Esophagus squamous epithelium (tissue), 5 donors: ENCODE data around the gene PLEK2. TPM values are rescaled to one million over a fixed set of nuclear protein-coding genes. Genes with fewer than 3 reads are reported as not detected.
A peak's percentile ranks its signal among the peaks of the same experiment; 100 is the strongest.

Source experiments
- DNase-seq: peaks from one replicate; lab custom pipeline; 2025; lab: John Stamatoyannopoulos, UW
- H3K27ac ChIP-seq, 4 donors: fragments of 200-600 bp; sonication (generic); one replicate each; pipeline ENCODE4 v1.5.1; 2016 to 2019; ENCODE audit warnings: mild to moderate bottlenecking in 1 of 4
- H3K27me3 ChIP-seq, 4 donors: fragments of 200-600 bp; sonication (generic); 1 replicate in 3 of 4; 2 replicates in 1 of 4; pipeline versions ENCODE4 v1.5.1 to v1.6.0; 2017 to 2021; ENCODE audit warnings: antibody characterized with exemption in 1 of 4
- H3K36me3 ChIP-seq, 3 donors: fragments of 200-600 bp; sonication (generic); one replicate each; pipeline ENCODE4 v1.5.1; 2016 to 2019
- H3K4me1 ChIP-seq, 3 donors: fragments of 200-600 bp; sonication (generic); one replicate each; pipeline ENCODE4 v1.5.1; 2017 to 2019
- H3K4me3 ChIP-seq, 4 donors: fragments of 200-600 bp; sonication (generic); 1 replicate in 3 of 4; 2 replicates in 1 of 4; pipeline ENCODE4 v1.5.1; 2016 to 2019; ENCODE audit warnings: mild to moderate bottlenecking in 2 of 4, moderate library complexity in 1 of 4
- H3K9me3 ChIP-seq, 3 donors: fragments of 200-600 bp; sonication (generic); one replicate each; pipeline ENCODE4 v1.5.1; 2016 to 2019
- CTCF ChIP-seq, 6 experiments: fragments of 450-650 bp in 4 of 6; fragments of 200-600 bp in 2 of 6; sonication (generic) in 2 of 6; IDR thresholded peaks; one replicate each; pipeline ENCODE4 v1.5.1; 2016 to 2019; ENCODE audit warnings: antibody characterized with exemption in 6 of 6, mild to moderate bottlenecking in 4 of 6, moderate library complexity in 4 of 6
- POLR2A ChIP-seq, 4 donors: fragments of 450-650 bp; IDR thresholded peaks; one replicate each; pipeline ENCODE4 v1.6.1; 2017; ENCODE audit warnings: antibody characterized with exemption in 4 of 4, mild to moderate bottlenecking in 4 of 4, moderate library complexity in 3 of 4
- WGBS, 2 donors: methylation state at CpG; one replicate each; pipeline ENCODE4 v1.1.5; 2018; 5-methylcytosine and 5-hydroxymethylcytosine counted together
- intact Hi-C: fragments of 100-400 bp; cut with DNase I; formaldehyde crosslinking; loops from one replicate; pipeline ENCODE4 v1.15.0; 2022
- total RNA-seq, 4 donors: library from RNA; depleted of rRNA; stranded (reverse); fragments of >200 nt; gene quantifications; one replicate each; pipeline ENCODE4 v1.1.0, GENCODE V29; 2016
- donor health status: DM: yes; HTN: yes; CAD: no.

Gene PLEK2
- total RNA-seq, 4 donors from 2014 or later, result 7.6 to 19.9 (median 13.1) TPM

DNA sequence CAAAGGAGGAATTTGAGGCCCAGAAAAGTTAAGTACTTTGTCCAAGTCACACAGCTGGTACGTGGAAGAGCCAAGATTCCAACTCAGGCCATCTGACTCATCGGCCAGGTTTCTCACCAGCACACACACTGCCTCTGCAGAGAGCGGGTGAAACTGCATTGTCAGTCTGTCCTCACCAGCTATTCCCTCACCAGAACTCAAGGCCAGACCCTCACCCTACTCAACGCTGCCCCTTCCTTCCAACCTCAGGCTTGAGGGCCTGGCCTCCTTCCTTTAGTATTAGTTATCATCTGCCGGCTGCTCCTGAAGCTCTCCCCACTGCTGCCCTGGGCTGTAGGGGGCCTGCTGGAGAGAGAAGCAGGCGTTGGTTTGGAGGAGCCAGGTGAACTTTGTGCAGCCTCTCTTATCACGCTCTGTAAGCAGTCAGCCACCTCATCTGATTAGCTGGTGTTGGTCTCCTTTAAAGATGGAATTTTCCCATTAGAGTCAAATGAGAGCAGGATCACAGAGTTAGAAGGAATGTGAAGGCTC lies 16.6 kb upstream of the PLEK2 start:
- DNase-seq, result no peak
- TF ChIP-seq CTCF (IDR thresholded peaks at IDR 0.05), result no peak
- Histone ChIP-seq H3K4me3 (no peak overlapping the region), H3K27ac (no peak overlapping the region), H3K4me1 (peaks cover 3 to 8% (median 4%) of the 10 kb centered on the region in 3 donors), H3K27me3 (peaks cover 0 to 29% (median 0%) of the 10 kb centered on the region in 4 donors), H3K9me3 (no peaks in the 10 kb centered on the region), H3K36me3 (no peaks in the 10 kb centered on the region)
- 66 to 87% methylated on average over 5 to 6 of the region's 7 CpGs for WGBS, 2 donors
- intact Hi-C loops, result loop anchor here (10.0 kb wide), 1 partner anchor 136 kb away; no protein-coding TSS in a partner anchor

- Histone ChIP-seq H3K9me3 (no peaks in the 10 kb centered on the region), H3K27me3 (peaks cover 0 to 29% (median 0%) of the 10 kb centered on the region in 4 donors), H3K4me1 (peaks cover 3 to 8% (median 4%) of the 10 kb centered on the region in 3 donors), H3K27ac (no peak overlapping the region), H3K36me3 (no peaks in the 10 kb centered on the region), H3K4me3 (peak overlapping the region in 1 of 4 donors; percentile 21)
- no peak for DNase-seq
- no peak for TF ChIP-seq POLR2A (IDR thresholded peaks at IDR 0.05)
- TF ChIP-seq CTCF (IDR thresholded peaks at IDR 0.05), result peak; percentile 66 to 88 (median 78)
- 33 to 35% methylated on average over 26 to 30 of the region's 30 CpGs for WGBS, 2 donors
- intact Hi-C loops, result loop anchor here (10.0 kb wide), 1 partner anchor 138 kb away; no protein-coding TSS in a partner anchor
Measured at GRCh38 chr14:67426983-67427606, 15.1 kb upstream of the PLEK2 start.

GRCh38 chr14:67426161-67426560 lies 14.2 kb upstream of the PLEK2 start:
- no peak overlapping the region for H3K4me3 ChIP-seq
- DNase-seq, result no peak
- no peaks in the 10 kb centered on the region for H3K36me3 ChIP-seq
- TF ChIP-seq POLR2A (IDR thresholded peaks at IDR 0.05) (no peak), CTCF (IDR thresholded peaks at IDR 0.05) (no peak)
- no peaks in the 10 kb centered on the region for H3K9me3 ChIP-seq
- H3K4me1 ChIP-seq, result peaks cover 3 to 8% (median 4%) of the 10 kb centered on the region in 3 donors
- H3K27ac ChIP-seq, result no peak overlapping the region
- intact Hi-C loops, result loop anchor here (10.0 kb wide), 1 partner anchor 139 kb away; no protein-coding TSS in a partner anchor
- peaks cover 0 to 29% (median 0%) of the 10 kb centered on the region in 4 donors for H3K27me3 ChIP-seq
- WGBS, 2 donors, result 67 to 83% methylated on average over 8 of the region's 8 CpGs

GRCh38 chr14:67425608-67426007 lies 13.6 kb upstream of the PLEK2 start:
- 77 to 86% methylated on average over 4 of the region's 4 CpGs for WGBS, 2 donors
- no peak for DNase-seq
- H3K4me1 ChIP-seq, result peaks cover 3 to 8% (median 4%) of the 10 kb centered on the region in 3 donors
- H3K36me3 ChIP-seq, result no peaks in the 10 kb centered on the region
- H3K27ac ChIP-seq, result no peak overlapping the region
- no peaks in the 10 kb centered on the region for H3K9me3 ChIP-seq
- intact Hi-C loops, result loop anchor here (10.0 kb wide), 1 partner anchor 139 kb away; no protein-coding TSS in a partner anchor
- H3K4me3 ChIP-seq, result no peak overlapping the region
- H3K27me3 ChIP-seq, result peaks cover 0 to 29% (median 0%) of the 10 kb centered on the region in 4 donors
- TF ChIP-seq CTCF (IDR thresholded peaks at IDR 0.05) (no peak), POLR2A (IDR thresholded peaks at IDR 0.05) (no peak)

DNA sequence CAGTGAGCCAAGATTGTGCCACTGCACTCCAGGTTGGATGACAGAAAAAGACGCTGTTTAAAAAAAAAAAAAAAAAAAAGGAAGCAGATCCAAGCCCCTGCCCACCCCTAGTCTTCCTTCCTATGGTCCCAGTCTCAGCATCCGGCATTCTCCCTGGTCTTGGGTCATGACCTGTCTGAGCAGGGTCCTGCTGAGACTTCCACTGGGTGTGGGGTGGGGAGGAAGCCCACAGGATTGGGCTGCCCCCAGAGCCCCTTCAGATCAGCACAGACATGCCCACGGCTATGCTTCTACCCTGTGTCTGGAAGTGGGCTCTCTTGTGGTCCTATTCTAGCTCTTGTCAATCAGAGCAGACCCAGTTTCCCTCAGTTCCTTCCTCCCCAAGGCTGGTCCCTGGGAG lies 12.6 kb upstream of the PLEK2 start:
- 45 to 61% methylated on average over 3 of the region's 3 CpGs for WGBS, 2 donors
- DNase-seq, result no peak
- intact Hi-C loops, result loop anchor here (10.0 kb wide), 1 partner anchor 140 kb away; no protein-coding TSS in a partner anchor
- Histone ChIP-seq H3K27ac (no peak overlapping the region), H3K4me3 (no peak overlapping the region), H3K36me3 (no peaks in the 10 kb centered on the region), H3K27me3 (peaks cover 0 to 24% (median 0%) of the 10 kb centered on the region in 4 donors), H3K9me3 (no peaks in the 10 kb centered on the region), H3K4me1 (peaks cover 3 to 8% (median 4%) of the 10 kb centered on the region in 3 donors)
- no peak for TF ChIP-seq CTCF (IDR thresholded peaks at IDR 0.05)
- TF ChIP-seq POLR2A (IDR thresholded peaks at IDR 0.05), result no peak
